ENCODE data around the gene ASPHD2. TPM values are rescaled to one million over a fixed set of nuclear protein-coding genes. Genes with fewer than 3 reads are reported as not detected.

The ASPHD2 gene
- total RNA-seq, 3 donors from 2014 or later: 0.59 to 1.3 (median 0.64) TPM

DNA sequence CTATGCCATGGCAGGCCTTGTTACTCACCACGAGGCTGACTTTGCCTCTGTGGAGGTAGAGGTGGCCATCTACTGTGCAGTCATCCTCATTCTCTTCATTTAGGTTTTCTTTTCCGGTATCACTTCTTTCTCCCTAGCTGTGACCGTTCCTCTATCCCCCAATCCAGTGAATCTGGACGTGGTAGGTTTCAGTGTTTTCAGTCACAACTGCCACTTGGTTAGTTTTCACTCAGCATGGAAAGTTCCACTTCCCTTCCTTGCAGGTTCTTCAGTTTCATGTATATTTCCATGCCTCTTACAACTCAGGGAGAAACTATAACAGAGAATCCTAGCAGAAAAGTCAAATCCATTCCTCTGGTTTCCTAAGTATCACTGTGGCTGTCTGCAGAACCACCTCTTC is 52.6 kb downstream of the ASPHD2 start:
- no peak overlapping the region for H3K27ac ChIP-seq
- intact Hi-C loops (cut with DNase I; ENCODE audit: low total_unique reads): no loop called here
- DNase-seq (ENCODE audit: low spot score in 2 of 2): no peak
- TF ChIP-seq POLR2AphosphoS5 (IDR thresholded peaks at IDR 0.05) (no peak), POLR2A (IDR thresholded peaks at IDR 0.05) (no peak)
- TF ChIP-seq, protein P1, sequence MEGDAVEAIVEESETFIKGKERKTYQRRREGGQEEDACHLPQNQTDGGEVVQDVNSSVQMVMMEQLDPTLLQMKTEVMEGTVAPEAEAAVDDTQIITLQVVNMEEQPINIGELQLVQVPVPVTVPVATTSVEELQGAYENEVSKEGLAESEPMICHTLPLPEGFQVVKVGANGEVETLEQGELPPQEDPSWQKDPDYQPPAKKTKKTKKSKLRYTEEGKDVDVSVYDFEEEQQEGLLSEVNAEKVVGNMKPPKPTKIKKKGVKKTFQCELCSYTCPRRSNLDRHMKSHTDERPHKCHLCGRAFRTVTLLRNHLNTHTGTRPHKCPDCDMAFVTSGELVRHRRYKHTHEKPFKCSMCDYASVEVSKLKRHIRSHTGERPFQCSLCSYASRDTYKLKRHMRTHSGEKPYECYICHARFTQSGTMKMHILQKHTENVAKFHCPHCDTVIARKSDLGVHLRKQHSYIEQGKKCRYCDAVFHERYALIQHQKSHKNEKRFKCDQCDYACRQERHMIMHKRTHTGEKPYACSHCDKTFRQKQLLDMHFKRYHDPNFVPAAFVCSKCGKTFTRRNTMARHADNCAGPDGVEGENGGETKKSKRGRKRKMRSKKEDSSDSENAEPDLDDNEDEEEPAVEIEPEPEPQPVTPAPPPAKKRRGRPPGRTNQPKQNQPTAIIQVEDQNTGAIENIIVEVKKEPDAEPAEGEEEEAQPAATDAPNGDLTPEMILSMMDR (IDR thresholded peaks at IDR 0.05): no peak
- no peaks in the 10 kb centered on the region for H3K9me3 ChIP-seq
- no peak overlapping the region for H3K4me3 ChIP-seq
- H3K4me1 ChIP-seq: peaks cover 13 to 14% of the 10 kb centered on the region in 2 donors
- H3K27me3 ChIP-seq: no peaks in the 10 kb centered on the region
- H3K36me3 ChIP-seq: no peaks in the 10 kb centered on the region

DNA sequence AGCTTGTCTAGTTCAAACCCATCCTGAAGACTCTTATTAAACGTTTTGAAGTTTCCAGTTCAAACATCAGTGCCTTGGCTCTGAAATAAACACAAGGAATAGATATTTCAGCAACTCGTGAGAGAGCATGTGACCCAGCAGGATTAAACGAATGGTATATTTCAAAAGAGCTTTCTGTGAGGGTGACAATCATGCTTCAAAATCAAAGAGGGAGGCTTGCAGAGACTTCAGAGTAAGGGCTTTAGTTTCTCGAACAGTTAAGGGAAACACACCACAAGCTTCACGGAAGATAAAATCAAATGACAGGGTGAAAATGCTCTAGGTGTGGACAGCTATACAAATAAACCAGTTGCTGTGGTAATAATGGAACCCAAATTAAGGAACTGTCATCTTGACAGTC is 53.1 kb downstream of the ASPHD2 start:
- DNase-seq (ENCODE audit: low spot score in 2 of 2): no peak
- TF ChIP-seq POLR2A (IDR thresholded peaks at IDR 0.05) (no peak), POLR2AphosphoS5 (IDR thresholded peaks at IDR 0.05) (no peak)
- TF ChIP-seq, protein P1 (IDR thresholded peaks at IDR 0.05): no peak
- H3K27me3 ChIP-seq: no peaks in the 10 kb centered on the region
- H3K4me1 ChIP-seq: peaks cover 13 to 14% of the 10 kb centered on the region in 2 donors
- intact Hi-C loops (cut with DNase I; ENCODE audit: low total_unique reads): no loop called here
- peak overlapping the region in 1 of 2 donors; percentile 97 for H3K27ac ChIP-seq
- H3K36me3 ChIP-seq: no peaks in the 10 kb centered on the region
- H3K9me3 ChIP-seq: no peaks in the 10 kb centered on the region
- H3K4me3 ChIP-seq: no peak overlapping the region

DNA sequence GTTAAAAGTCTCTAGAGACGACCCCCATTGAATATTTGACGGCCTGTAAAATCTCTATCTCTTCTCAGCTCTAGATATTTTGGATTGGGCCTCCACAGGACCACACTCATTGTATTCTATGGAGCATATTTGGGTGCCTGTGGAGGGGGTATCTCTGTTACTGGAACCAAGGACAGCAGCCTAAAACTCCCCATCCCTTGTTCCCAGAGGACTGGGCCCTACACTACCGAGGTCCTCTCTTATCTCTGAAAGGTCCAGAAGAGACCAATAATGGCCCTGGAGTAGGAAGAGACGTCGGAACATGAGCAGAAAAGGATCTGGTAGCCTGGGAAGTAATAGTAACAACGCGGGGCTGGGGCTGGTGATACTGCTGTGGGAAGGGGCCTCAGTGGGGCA is 54.0 kb downstream of the ASPHD2 start:
- H3K9me3 ChIP-seq: no peaks in the 10 kb centered on the region
- H3K27ac ChIP-seq: peak overlapping the region; percentile 97 to 98
- intact Hi-C loops (cut with DNase I; ENCODE audit: low total_unique reads): no loop called here
- H3K27me3 ChIP-seq: no peaks in the 10 kb centered on the region
- DNase-seq (ENCODE audit: low spot score in 2 of 2): no peak
- peaks cover 13 to 14% of the 10 kb centered on the region in 2 donors for H3K4me1 ChIP-seq
- peak overlapping the region; percentile 84 to 96 (median 87) for H3K4me3 ChIP-seq
- H3K36me3 ChIP-seq: no peaks in the 10 kb centered on the region
- TF ChIP-seq, protein P1 (IDR thresholded peaks at IDR 0.05): no peak
- TF ChIP-seq POLR2AphosphoS5 (IDR thresholded peaks at IDR 0.05): no peak
- no peak for TF ChIP-seq POLR2A (IDR thresholded peaks at IDR 0.05)

DNA sequence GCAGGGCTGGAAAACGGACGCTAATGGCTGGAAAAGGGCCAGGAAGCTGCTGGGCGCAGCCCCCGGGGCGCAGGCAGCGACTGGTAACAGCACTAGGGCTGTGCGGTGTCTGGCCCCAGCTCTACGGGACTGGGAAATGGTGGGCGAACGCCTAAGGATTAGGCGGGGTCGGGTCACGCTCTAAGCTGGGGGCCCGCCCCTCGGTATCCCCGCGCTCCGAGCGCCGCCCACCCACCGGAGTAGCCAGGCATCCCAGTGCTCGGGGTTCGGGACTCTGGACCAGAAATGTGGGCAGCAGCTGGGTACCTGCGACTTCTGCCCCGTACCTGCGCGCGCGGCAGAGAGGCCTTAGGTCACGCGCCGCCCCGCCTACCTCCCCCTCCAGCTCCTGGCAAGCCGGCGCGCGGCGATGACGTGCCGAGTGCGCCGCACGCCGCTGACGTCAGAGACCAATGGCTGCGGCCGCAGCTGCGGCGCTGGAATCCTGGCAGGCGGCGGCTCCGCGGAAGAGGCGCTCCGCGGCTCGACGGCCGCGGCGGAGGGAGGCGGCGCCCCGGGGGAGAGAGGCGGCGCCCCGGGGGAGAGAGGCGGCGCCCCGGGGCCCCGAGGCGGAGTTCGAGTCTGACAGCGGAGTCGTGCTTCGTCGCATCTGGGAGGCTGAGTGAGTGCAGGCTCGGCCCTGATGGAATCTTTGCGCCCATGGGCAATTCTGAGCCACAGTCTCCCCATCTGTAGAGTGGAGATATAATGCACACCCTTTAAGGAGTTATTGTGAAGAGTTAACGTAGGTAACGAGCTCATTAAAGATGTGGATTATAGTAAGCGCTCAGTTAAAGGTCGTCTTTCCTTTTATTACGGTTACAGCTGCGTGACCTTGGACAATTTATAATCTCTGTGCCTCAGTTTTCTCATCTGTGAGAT is 54.6 kb downstream of the ASPHD2 start, which contains the start of the genes HPS4 and SRRD:
Gene HPS4, minus strand, starts transcription at position 345 of the 921 bp plus-strand sequence. CDS start 2,021 bp downstream, outside the sequence.
Gene SRRD, plus strand, starts transcription at position 439 of the 921 bp plus-strand sequence. Its CDS starts 14 bp downstream, at position 453.
- no peaks in the 10 kb centered on the region for H3K27me3 ChIP-seq
- TF ChIP-seq, protein P1 (IDR thresholded peaks at IDR 0.05): peak in 1 of 3 donors; percentile 9
- TF ChIP-seq POLR2AphosphoS5 (IDR thresholded peaks at IDR 0.05) (peak; percentile 91 to 99 (median 98)), POLR2A (IDR thresholded peaks at IDR 0.05) (peak; percentile 81)
- peaks cover 13 to 14% of the 10 kb centered on the region in 2 donors for H3K4me1 ChIP-seq
- H3K4me3 ChIP-seq: peak within 1 kb of the TSS; percentile 84 to 96 (median 87)
- no peaks in the 10 kb centered on the region for H3K9me3 ChIP-seq
- DNase-seq (ENCODE audit: low spot score in 2 of 2): peak; percentile 86 to 89
- no peaks in the 10 kb centered on the region for H3K36me3 ChIP-seq
- peak within 1 kb of the TSS; percentile 97 to 98 for H3K27ac ChIP-seq
- intact Hi-C loops (cut with DNase I; ENCODE audit: low total_unique reads): no loop called here

DNA sequence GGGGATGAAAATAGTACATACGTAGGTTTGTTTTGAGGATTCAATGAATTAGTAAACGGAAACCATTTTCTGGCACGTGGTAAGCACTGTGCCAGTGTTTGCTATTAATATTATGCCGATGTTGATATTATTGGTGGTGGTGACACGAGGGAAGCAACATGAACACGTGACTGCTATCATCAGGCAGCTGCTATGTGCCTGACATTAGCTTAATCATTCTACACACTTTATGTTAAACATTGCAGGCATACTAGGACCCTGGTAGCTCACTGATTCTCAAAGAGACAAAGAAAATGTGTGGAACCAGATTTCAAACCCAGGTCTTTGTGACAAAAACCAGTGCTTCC is 55.3 kb downstream of the ASPHD2 start:
- peak overlapping the region; percentile 97 to 98 for H3K27ac ChIP-seq

More for the DNA sequence above, 55.3 kb downstream of the ASPHD2 start:
- no peaks in the 10 kb centered on the region for H3K9me3 ChIP-seq
- DNase-seq (ENCODE audit: low spot score in 2 of 2): no peak
- intact Hi-C loops (cut with DNase I; ENCODE audit: low total_unique reads): no loop called here
- H3K4me1 ChIP-seq: peaks cover 11 to 14% of the 10 kb centered on the region in 2 donors
- no peaks in the 10 kb centered on the region for H3K36me3 ChIP-seq
- peak overlapping the region; percentile 84 to 96 (median 87) for H3K4me3 ChIP-seq
- TF ChIP-seq, protein P1 (IDR thresholded peaks at IDR 0.05): no peak
- TF ChIP-seq POLR2AphosphoS5 (IDR thresholded peaks at IDR 0.05): no peak
- no peak for TF ChIP-seq POLR2A (IDR thresholded peaks at IDR 0.05)
- no peaks in the 10 kb centered on the region for H3K27me3 ChIP-seq
